HG03039 (cell line): ENCODE measurements around the gene TEX36.
"Not testable (repeated sequence)": the region's sequence is repeated elsewhere in the genome, so short reads cannot be mapped to it uniquely, and the experiment has no call there.

ENCODE experiments used
- ATAC-seq: cut with Tn5 transposase; IDR thresholded peaks from one replicate; pipeline ENCODE4 v1.9.1; 2021; ENCODE audit warnings: mild to moderate bottlenecking, moderate library complexity; ENCODE audit not compliant: unreplicated experiment

The TEX36 gene

DNA sequence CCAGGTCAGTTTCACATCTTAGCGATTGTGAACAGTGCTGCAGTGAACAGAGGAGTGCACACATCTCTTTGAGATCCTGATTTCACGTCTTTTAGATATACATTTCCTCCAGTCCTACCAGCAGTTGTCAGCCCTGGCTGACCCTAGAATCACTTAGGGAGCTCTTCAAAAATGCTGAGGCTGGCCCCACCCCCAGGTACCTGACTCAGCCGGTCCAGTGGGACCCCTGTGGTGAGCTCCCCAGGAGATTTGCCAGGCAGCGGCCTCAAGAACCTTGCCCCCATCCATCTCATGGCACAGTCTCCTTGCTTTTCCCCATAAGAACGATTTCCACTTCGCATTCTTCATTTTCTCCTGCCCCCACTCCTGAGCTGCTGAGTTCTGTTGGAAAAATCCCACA is 45.5 kb downstream of the TEX36 start:
- ATAC-seq = no peak

DNA sequence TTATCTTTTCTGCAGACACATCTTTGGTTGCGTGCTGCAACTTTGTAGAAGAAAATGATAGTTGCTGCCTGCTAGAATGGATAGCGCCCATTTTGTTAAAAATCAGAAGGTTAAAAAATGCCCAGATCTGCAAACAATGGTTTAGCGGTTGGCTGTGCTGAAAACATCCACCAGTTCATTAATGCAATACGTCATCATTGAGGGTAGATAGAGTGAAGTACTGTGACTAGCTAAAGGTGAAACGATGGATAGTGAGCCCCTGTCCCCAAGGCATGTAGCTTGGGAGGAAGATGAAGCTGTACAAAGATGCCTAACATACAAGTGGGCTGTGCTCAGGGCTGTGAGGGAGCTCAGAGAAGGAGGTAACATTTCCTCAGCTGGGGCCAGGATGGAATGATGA is 48.4 kb downstream of the TEX36 start:
- ATAC-seq = no peak

DNA sequence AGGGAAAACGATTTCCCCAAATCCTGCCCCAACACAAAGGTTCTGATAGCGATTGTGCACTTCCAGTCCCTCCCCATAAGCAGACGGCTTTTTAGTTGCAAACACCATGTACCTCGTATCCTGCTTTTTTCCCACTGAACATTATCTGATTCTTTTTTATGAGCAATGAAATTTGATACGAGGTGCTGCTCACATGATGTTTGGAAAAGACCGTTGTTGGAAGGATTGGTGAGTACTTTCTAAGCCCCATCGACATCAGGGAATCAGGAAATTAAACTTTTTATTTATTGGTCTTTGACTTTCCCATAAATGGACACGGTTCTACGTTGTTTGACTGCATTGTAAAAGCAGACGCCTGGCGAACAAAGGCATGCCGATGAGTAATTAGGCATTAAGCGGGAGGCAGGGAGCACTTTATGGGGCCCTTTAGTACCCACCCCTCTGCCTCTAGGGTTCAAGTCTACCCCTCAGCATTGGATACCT is 49.4 kb downstream of the TEX36 start:
- no peak for ATAC-seq

DNA sequence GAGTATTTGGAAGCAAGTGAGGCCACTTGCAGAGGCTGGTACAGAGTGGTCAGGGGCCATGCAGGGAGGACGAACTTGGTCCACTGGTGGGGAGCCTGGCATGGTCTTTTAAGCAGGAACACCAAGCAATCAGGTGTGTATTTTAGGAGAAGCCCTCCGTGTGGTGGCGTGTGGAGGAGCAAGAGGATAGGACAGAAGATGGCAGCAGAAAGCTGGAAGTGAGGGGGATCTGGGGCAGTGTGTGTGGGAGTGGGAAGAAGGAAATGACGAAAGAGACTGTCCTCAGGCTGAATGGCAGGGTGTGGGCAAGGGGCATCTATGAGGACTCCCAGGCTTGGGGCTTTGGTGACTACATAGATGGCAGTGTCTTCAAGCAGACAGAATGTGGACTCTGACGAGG is 51.2 kb downstream of the TEX36 start:
- no peak for ATAC-seq

DNA sequence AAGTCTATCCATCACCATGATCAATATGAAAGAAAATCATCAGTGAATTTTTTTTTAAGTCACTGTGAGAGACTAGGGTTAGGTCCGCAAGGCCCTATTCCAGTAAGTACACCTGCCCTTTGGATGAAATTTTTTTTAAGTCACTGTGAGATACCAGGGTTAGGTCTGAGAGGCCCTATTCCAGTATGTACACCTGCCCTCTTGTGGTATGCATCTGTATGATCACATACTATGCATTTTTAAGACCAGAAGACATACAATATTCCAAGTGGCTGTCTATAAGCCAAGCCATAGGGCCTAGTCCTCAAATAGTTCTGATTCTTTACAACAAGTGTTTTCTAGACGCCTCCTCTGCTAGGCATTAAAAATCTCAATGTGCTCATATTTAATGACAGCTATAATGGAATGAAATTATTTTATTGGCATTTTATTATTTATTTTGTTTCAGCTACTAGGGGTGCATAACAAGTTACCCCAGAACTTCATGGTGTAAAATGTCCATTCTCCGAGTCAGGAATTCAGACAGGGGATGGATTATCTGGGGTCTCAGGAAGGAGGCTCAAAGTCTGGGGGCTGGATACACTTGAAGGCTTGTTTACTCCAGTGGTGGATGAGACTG is 53.1 kb downstream of the TEX36 start:
- ATAC-seq = no peak

DNA sequence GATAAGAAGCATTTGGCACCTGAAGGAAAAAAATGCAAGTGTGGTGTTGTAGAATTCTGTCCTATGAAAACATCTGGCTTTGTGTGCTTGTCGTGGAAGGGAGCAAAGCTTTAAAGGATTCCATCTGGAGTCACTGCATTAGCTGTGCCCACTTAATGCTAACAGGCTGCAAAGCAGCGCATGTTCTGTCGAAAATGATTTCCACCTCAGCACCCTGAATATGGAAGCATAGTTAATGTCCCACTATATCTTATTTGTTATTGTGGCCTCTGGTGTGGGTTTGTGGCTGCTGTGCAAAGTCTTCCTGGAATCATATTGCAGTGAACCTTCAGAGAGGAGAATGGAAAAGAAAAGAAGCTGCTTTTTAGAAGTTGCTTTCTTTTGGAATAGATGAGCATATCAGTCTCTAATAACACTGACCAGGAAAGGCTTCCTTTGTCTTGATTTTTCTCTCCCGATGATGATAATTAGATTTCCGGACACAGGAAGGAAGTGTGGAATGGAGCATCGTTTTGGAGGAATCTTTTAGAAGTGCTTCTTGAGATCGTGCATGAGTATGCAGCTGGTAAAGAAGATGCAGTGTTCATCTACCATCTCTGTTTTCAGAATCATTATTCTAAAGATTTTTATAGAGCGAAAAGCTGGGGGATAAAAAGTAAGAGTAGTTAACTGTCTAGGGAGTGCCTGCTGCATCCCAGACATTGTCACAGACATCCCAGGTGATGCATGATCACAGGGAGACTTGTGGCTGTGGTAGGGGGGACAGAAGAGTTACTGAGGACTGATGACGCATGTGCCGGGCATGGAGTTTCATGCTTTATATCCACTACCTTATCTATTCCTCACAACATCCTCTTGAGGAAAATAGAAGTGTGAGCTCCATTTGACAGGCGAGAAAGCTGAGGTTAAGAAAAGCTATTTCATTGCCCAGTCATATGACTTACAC is 54.6 kb downstream of the TEX36 start:
- no peak for ATAC-seq

DNA sequence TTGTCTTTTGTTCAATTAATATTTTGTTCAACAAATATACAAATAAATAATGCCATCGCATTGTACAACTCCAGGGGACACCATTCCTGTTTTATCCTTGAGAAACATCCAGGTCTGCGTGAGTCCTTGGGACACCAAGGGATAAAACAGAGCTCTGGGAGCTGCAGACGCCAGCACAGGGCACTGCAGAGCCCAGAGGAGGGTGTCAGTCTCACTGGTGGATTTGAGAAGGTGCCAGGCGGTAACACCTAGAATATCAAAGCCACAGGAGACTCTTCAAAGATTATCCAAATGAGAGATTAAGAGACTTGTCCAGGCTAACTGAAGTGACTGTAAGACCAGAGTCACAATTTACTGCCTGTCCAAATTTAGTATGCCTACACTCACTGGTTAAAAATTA is 55.3 kb downstream of the TEX36 start:
- no peak for ATAC-seq

DNA sequence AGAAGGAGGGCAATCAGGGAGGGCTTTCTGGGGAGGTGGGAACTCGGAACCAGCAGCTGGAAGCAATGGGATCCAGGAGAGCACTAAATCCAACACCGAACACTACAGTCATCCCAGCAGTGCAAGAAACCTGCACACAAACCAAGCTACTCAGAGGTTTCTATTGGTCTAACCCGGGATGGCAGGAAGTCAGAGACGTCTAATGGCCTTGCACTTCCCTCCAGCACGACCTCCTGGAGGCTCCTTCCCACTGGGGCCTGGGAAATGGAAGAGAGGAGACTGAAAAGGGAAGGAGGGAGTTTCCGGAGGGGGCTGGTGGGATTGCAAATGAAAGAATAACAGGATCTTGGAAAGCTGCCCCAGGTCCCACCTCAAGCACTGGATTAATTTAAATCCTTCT is 56.3 kb downstream of the TEX36 start:
- ATAC-seq = no peak

DNA sequence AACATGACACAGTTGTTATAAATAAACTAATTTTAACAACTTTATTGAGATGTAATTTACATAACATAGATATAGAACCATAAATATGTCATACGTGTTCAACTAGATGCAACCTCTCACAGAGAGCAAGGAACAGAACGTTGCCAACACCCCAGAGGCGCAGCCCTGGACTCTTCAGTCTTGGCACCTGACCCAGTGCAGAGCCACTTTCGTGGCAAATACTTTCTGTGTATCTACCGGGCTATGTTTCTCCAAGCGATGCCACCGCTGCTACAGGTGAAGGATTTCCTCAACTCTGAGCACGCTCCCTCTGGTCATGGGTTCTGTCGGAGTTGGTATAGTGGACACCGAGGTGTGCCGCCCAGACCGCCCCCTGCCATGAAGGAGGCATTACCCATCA is 57.4 kb downstream of the TEX36 start:
- ATAC-seq = no peak

DNA sequence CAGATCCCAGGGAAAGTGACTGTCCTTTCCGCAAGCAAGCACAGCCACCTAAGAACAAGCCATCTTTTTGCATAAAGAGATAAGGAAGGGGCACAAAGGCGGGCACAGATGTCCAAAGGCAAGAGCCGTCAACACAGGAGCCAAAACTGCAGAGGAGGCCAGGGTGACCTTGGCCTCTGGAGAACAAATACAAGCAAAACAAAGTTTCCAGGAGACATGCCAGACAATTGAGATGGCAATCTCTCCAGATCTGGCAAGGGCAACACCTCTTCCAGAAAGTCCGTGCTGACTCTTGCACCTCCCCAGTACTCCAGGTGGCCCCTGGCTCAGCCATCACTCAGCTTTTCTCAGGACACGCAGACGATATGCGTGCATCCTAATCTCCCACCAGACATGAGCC is 58.2 kb downstream of the TEX36 start:
- no peak for ATAC-seq

DNA sequence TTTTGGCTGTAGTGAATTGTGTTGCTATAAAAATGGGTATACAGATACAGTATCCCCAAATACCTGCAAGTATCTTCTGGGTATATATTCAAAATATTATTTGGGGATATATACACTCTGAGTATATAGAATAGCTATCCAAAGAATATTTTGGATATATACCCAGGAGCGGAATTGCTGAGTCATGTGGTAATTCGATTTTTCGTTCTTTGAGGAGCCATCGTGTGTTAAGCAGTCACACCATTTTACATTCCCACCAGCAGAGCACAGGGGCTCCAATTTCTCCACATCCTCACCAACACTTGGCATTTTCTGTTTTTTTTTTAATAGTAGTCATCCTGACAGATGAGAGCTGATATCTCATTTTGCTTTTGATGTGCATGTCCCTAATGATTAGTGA is 61.9 kb downstream of the TEX36 start:
- no peak for ATAC-seq

DNA sequence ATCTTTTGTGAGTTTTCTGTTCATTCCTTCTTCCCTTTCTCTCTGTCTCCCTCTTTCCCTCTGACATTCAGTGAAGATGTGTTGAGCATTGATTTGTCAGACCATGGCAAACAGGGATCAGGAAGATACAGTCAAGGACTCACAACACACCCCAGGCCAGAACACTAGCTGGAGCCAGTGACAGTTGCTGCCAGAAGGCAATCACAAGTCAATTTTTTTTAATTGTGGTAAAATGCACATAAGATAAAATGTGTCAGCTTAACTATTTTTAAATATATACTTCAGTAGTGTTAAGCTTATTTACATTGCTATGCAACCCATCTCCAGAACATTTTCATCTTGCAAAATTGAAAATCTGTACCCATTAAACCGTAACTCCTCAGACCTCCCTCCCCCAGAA is 62.6 kb downstream of the TEX36 start:
- no peak for ATAC-seq

DNA sequence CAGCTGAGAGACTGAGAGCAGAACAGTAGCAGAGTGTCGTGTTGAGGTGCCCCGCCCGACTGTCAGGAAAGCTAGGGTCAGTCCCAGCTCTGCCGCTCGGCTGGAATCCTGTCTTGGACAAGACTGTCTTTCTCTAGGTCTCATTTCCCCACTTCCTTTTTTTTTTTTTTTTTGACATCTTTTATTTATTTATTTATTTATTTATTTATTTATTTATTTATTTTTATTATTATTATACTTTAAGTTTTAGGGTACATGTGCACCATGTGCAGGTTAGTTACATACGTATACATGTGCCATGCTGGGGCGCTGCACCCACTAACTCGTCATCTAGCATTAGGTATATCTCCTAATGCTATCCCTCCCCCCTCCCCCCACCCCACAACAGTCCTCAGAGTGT is 69.9 kb downstream of the TEX36 start:
- not testable (repeated sequence) for ATAC-seq

DNA sequence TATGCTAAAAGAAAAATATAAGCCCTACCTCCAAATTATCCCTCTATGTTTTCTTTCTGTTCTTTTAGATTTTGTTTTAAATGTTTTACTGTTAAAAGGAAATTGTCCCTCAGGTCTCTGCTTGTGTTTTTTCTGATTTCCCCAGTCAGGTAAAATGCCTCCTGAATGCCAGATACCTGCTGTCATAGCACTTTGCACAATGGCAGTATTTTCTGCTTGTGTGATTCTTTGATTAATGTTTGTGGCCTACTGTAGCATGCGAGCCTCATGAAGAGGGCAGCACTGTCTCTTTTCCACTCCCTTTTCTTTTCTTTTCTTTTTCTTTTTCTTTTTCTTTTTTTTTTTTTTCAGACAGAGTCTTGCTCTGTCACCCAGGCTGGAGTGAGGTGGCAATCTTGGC is 71.2 kb downstream of the TEX36 start:
- no peak for ATAC-seq

DNA sequence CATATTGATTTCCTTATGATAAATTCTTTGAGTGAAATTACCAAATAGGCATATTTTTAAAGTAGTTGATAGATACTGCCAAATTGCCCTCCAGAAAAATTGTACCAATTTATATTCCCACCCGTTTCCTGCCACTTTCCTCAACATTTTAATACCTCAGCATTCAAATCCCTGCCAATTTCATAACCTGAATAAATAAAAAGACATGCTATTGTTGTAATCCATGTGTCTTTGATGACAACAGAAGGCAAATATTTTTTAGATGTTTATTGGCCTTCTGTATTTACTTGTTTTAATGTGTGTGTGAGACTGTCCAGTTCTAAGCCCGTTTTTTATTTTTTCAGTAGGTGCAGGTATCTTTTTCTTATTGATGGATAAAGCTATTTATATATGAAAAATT is 71.7 kb downstream of the TEX36 start:
- ATAC-seq = no peak

DNA sequence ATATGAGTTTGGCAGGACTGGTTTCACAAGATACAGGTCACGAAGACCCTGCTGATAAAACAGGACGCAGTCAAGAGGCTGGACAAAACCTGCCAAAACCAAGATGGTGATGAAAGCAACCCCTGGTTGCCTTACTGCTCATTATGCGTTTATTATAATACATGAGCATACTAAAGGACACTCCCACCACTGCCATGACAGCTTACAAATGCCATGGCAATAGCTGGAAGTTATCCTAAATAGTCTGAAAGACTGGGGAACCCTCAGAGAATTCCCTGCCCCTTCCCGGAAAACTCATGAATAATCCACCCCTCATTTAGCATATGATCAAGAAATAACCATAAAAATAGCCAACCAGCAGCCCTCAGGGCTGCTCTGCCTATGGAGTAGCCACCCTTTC is 73.1 kb downstream of the TEX36 start:
- ATAC-seq = no peak

DNA sequence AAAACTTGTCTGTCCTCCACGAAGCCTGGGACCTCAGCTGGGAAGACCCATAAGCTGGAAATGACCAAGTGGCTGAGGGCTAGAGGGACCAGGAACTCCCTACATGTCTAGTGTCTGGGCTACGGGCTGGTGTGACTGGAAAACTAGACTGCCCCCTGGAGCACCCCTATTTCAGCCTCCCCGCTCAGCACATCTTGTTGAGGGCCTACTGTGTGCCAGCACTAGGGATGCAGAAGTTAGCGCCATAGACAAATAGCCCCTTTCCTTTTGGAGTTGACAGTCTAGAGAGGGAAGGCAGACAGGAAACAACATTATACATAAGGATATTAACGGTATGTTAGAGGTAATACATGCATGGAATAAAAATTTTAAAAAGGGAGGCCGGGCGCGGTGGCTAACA is 74.5 kb downstream of the TEX36 start:
- ATAC-seq = no peak

DNA sequence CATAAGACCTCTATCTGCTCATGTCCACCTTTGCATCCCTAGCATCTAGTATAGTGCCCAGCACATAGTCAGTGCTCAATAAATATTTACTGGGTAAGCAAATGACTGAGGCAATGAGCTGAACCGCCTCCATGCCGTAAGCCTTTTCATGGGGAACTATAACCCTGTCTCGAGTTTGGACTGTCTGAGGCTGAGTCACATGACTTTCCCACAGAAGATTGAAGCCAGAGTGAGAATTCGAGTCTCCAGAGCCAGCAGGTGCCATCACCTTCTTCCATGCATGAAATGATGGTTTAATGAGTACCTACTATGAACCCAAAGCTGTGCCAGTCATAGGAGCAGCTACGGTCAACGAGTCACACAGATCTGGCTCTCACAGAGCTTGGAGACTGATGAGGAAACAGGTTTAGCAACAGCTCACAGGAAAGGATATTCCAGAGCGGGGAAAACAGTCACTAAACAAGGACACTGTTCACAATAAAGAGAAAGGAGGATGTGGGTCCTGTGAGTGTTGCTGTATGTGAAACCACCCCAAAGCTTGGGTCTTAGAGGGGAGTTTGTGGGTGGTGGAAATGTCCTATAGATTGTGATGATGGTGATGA is 75.2 kb downstream of the TEX36 start:
- ATAC-seq = no peak

DNA sequence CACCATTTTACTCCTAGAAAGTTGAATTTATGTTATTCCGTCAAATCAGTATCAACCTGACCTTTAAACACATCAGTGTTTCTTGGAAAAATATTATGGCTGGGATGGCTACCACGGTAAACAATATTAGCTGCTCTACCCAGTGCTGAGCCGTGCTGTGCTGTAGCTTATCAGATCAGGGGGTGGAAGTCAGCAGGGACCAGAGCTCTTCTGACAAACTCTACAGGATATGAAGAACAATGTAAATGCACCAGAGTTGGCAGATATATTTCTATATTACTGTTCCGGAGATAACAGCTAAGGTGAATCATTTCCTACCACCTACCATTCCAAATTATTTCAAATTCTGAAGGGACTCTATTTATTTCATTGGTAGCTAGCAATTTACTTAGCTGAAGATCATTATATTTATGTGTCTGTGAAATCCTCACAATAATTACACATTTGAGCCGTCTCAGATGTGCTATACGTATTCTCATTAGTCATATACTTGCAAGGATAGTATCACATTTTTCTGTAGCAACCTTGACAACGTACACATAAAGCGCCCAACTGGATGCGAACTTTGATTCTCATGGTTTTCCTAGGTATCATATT is 76.5 kb downstream of the TEX36 start:
- ATAC-seq = no peak
